Mesendoderm (in vitro differentiated cells): ENCODE results near the gene HDAC2.

Experiments
- DNase-seq: peaks from one replicate; pipeline ENCODE4 v3.0.0; 2013
- H2AK5ac ChIP-seq: 2 replicates; pipeline ENCODE4 v1.6.1; 2013; ENCODE audit warnings: low read length, inconsistent platforms
- H2BK120ac ChIP-seq: 2 replicates; pipeline ENCODE4 v1.6.1; 2013; ENCODE audit warnings: low read depth, mild to moderate bottlenecking, low read length, moderate library complexity, mixed read lengths
- H2BK15ac ChIP-seq: replicated peaks from 2 replicates; pipeline ENCODE4 v1.6.1; 2013; ENCODE audit warnings: low read depth, mild to moderate bottlenecking, moderate library complexity
- H2BK5ac ChIP-seq: 2 replicates; pipeline ENCODE4 v1.6.1; 2013; ENCODE audit warnings: low read length, inconsistent platforms
- H3K18ac ChIP-seq: 2 replicates; pipeline ENCODE4 v1.6.1; 2013; ENCODE audit warnings: mild to moderate bottlenecking, low read length, mixed read lengths
- H3K23ac ChIP-seq: one replicate; pipeline ENCODE4 v1.6.1; 2013; ENCODE audit warnings: low read length
- H3K27ac ChIP-seq: 2 replicates; pipeline ENCODE4 v1.5.1; 2013; ENCODE audit warnings: low read depth, mild to moderate bottlenecking, inconsistent platforms, low read length, moderate library complexity
- H3K27me3 ChIP-seq: 2 replicates; pipeline ENCODE4 v1.6.1; 2013; ENCODE audit warnings: low read length, control low read depth, mild to moderate bottlenecking, inconsistent platforms; ENCODE audit not compliant: insufficient read depth, poor library complexity
- H3K36me3 ChIP-seq: 2 replicates; pipeline ENCODE4 v1.6.1; 2013; ENCODE audit warnings: low read length, inconsistent platforms; ENCODE audit not compliant: control insufficient read depth, insufficient read depth
- H3K4ac ChIP-seq: one replicate; pipeline ENCODE4 v1.6.1; 2013; ENCODE audit warnings: low read depth, mild to moderate bottlenecking, low read length, moderate library complexity
- H3K4me1 ChIP-seq: 2 replicates; pipeline ENCODE4 v1.6.1; 2013; ENCODE audit warnings: low read depth, low read length, inconsistent platforms; ENCODE audit not compliant: control insufficient read depth
- H3K4me2 ChIP-seq: 2 replicates; pipeline ENCODE4 v1.6.1; 2013; ENCODE audit warnings: low read length
- H3K4me3 ChIP-seq: 2 replicates; pipeline ENCODE4 v1.5.1; 2013; ENCODE audit warnings: mild to moderate bottlenecking, low read length
- H3K56ac ChIP-seq: one replicate; pipeline ENCODE4 v1.6.1; 2013; ENCODE audit warnings: low read length
- H3K79me1 ChIP-seq: 2 replicates; pipeline ENCODE4 v1.6.1; 2013; ENCODE audit warnings: low read length, inconsistent platforms
- H3K79me2 ChIP-seq: 2 replicates; pipeline ENCODE4 v1.6.1; 2013; ENCODE audit warnings: mild to moderate bottlenecking, low read length; ENCODE audit not compliant: control insufficient read depth, insufficient read depth
- H3K9ac ChIP-seq: 2 replicates; pipeline ENCODE4 v1.6.1; 2013; ENCODE audit warnings: low read length, inconsistent platforms
- H4K5ac ChIP-seq: one replicate; pipeline ENCODE4 v1.6.1; 2013; ENCODE audit warnings: low read length
- H4K8ac ChIP-seq: one replicate; pipeline ENCODE4 v1.6.1; 2013; ENCODE audit warnings: low read depth, mild to moderate bottlenecking, control low read depth, low read length, moderate library complexity
- WGBS: extraction: QIAGEN DNeasy Blood & Tissue Kit; methylation state at CpG from one replicate; pipeline ENCODE4 v1.1.7; 2013; ENCODE audit warnings: low lambda C conversion rate, missing lambda C conversion rate; ENCODE audit not compliant: insufficient coverage; ENCODE audit errors: extremely low coverage; 5-methylcytosine and 5-hydroxymethylcytosine counted together

HDAC2 gene

GRCh38 chr6:113959235-113959634, 11.7 kb downstream of the HDAC2 start:
- no peak overlapping the region for H3K4ac ChIP-seq
- peaks cover 47% of the 10 kb centered on the region for H3K79me2 ChIP-seq
- H4K5ac ChIP-seq, result no peak overlapping the region
- no peak overlapping the region for H3K18ac ChIP-seq
- H2BK120ac ChIP-seq, result no peak overlapping the region
- H2BK5ac ChIP-seq, result no peak overlapping the region
- H3K9ac ChIP-seq, result no peak overlapping the region
- no peak overlapping the region for H2BK15ac ChIP-seq
- no peak overlapping the region for H3K4me3 ChIP-seq
- H3K27ac ChIP-seq, result no peak overlapping the region
- no peak overlapping the region for H3K4me2 ChIP-seq
- no peak overlapping the region for H4K8ac ChIP-seq
- no peaks in the 10 kb centered on the region for H3K4me1 ChIP-seq
- no peaks in the 10 kb centered on the region for H3K27me3 ChIP-seq
- no peaks in the 10 kb centered on the region for H3K79me1 ChIP-seq
- no peak overlapping the region for H2AK5ac ChIP-seq
- H3K56ac ChIP-seq, result no peak overlapping the region
- H3K23ac ChIP-seq, result no peak overlapping the region
- no peak for DNase-seq
- H3K36me3 ChIP-seq, result no peaks in the 10 kb centered on the region
- no CpG with 5 or more reads among the region's 1 CpG for WGBS

- H3K23ac ChIP-seq, result no peak overlapping the region
- H3K4ac ChIP-seq, result no peak overlapping the region
- H3K4me2 ChIP-seq, result no peak overlapping the region
- no CpG with 5 or more reads among the region's 1 CpG for WGBS
- H3K27me3 ChIP-seq, result no peaks in the 10 kb centered on the region
- no peak overlapping the region for H2BK120ac ChIP-seq
- no peaks in the 10 kb centered on the region for H3K79me1 ChIP-seq
- no peak overlapping the region for H3K9ac ChIP-seq
- H2BK15ac ChIP-seq, result no peak overlapping the region
- H2AK5ac ChIP-seq, result no peak overlapping the region
- no peak for DNase-seq
- H3K56ac ChIP-seq, result no peak overlapping the region
- no peak overlapping the region for H4K5ac ChIP-seq
- H3K79me2 ChIP-seq, result peaks cover 15% of the 10 kb centered on the region
- H2BK5ac ChIP-seq, result no peak overlapping the region
- H3K18ac ChIP-seq, result no peak overlapping the region
- H3K4me3 ChIP-seq, result no peak overlapping the region
- H3K4me1 ChIP-seq, result no peaks in the 10 kb centered on the region
- no peak overlapping the region for H3K27ac ChIP-seq
- H4K8ac ChIP-seq, result no peak overlapping the region
- H3K36me3 ChIP-seq, result no peaks in the 10 kb centered on the region
Observed at GRCh38 chr6:113954653-113955052, 16.3 kb downstream of the HDAC2 start.

GRCh38 chr6:113953346-113953745, 17.6 kb downstream of the HDAC2 start:
- Histone ChIP-seq H2BK15ac (no peak overlapping the region), H2BK5ac (no peak overlapping the region), H4K5ac (no peak overlapping the region), H3K4me3 (no peak overlapping the region), H3K4ac (no peak overlapping the region), H3K27ac (no peak overlapping the region), H2AK5ac (no peak overlapping the region), H3K56ac (no peak overlapping the region), H3K4me2 (no peak overlapping the region), H3K18ac (no peak overlapping the region), H3K4me1 (no peaks in the 10 kb centered on the region), H3K27me3 (no peaks in the 10 kb centered on the region), H3K79me1 (no peaks in the 10 kb centered on the region), H4K8ac (no peak overlapping the region), H3K23ac (no peak overlapping the region), H3K79me2 (peaks cover 9% of the 10 kb centered on the region), H2BK120ac (no peak overlapping the region), H3K9ac (no peak overlapping the region), H3K36me3 (no peaks in the 10 kb centered on the region)
- no peak for DNase-seq

GRCh38 chr6:113949499-113949898, 21.4 kb downstream of the HDAC2 start:
- no peak overlapping the region for H3K9ac ChIP-seq
- no peak overlapping the region for H2BK5ac ChIP-seq
- no peaks in the 10 kb centered on the region for H3K4me1 ChIP-seq
- no peaks in the 10 kb centered on the region for H3K36me3 ChIP-seq
- H3K18ac ChIP-seq, result no peak overlapping the region
- H3K56ac ChIP-seq, result no peak overlapping the region
- no peak overlapping the region for H3K27ac ChIP-seq
- H3K4me2 ChIP-seq, result no peak overlapping the region
- H3K79me2 ChIP-seq, result peaks cover 3% of the 10 kb centered on the region
- no peaks in the 10 kb centered on the region for H3K27me3 ChIP-seq
- no peak overlapping the region for H3K4me3 ChIP-seq
- H3K4ac ChIP-seq, result no peak overlapping the region
- H3K23ac ChIP-seq, result no peak overlapping the region
- no peaks in the 10 kb centered on the region for H3K79me1 ChIP-seq
- no peak overlapping the region for H2BK120ac ChIP-seq
- no peak overlapping the region for H4K8ac ChIP-seq
- no CpG with 5 or more reads among the region's 8 CpGs for WGBS
- H2BK15ac ChIP-seq, result no peak overlapping the region
- H2AK5ac ChIP-seq, result no peak overlapping the region
- no peak for DNase-seq
- H4K5ac ChIP-seq, result no peak overlapping the region

- H3K36me3 ChIP-seq, result no peaks in the 10 kb centered on the region
- no peaks in the 10 kb centered on the region for H3K79me1 ChIP-seq
- H2BK5ac ChIP-seq, result no peak overlapping the region
- no peak for DNase-seq
- no peaks in the 10 kb centered on the region for H3K27me3 ChIP-seq
- no peak overlapping the region for H3K4ac ChIP-seq
- no peak overlapping the region for H2BK120ac ChIP-seq
- no peak overlapping the region for H3K56ac ChIP-seq
- H3K27ac ChIP-seq, result no peak overlapping the region
- no peaks in the 10 kb centered on the region for H3K4me1 ChIP-seq
- no peak overlapping the region for H2BK15ac ChIP-seq
- no peak overlapping the region for H3K4me3 ChIP-seq
- no peaks in the 10 kb centered on the region for H3K79me2 ChIP-seq
- no peak overlapping the region for H3K18ac ChIP-seq
- no peak overlapping the region for H4K8ac ChIP-seq
- no peak overlapping the region for H3K4me2 ChIP-seq
- no CpG with 5 or more reads among the region's 2 CpGs for WGBS
- H3K23ac ChIP-seq, result no peak overlapping the region
- no peak overlapping the region for H2AK5ac ChIP-seq
- no peak overlapping the region for H4K5ac ChIP-seq
- no peak overlapping the region for H3K9ac ChIP-seq
Observed at GRCh38 chr6:113944701-113945100, 26.2 kb downstream of the HDAC2 start.

GRCh38 chr6:113939825-113940224, 31.1 kb downstream of the HDAC2 start:
- H3K4me1 ChIP-seq, result no peaks in the 10 kb centered on the region
- H3K18ac ChIP-seq, result no peak overlapping the region
- peaks cover 3% of the 10 kb centered on the region for H3K36me3 ChIP-seq

More at GRCh38 chr6:113939825-113940224, 31.1 kb downstream of the HDAC2 start:
- H3K79me2 ChIP-seq, result no peaks in the 10 kb centered on the region
- no peaks in the 10 kb centered on the region for H3K79me1 ChIP-seq
- H3K4ac ChIP-seq, result no peak overlapping the region
- no peak overlapping the region for H3K23ac ChIP-seq
- no peak overlapping the region for H2BK15ac ChIP-seq
- no peak for DNase-seq
- no peak overlapping the region for H3K27ac ChIP-seq
- H3K27me3 ChIP-seq, result no peaks in the 10 kb centered on the region
- H3K56ac ChIP-seq, result no peak overlapping the region
- H3K4me2 ChIP-seq, result no peak overlapping the region
- no peak overlapping the region for H4K8ac ChIP-seq
- H3K4me3 ChIP-seq, result no peak overlapping the region
- H4K5ac ChIP-seq, result no peak overlapping the region
- H2AK5ac ChIP-seq, result no peak overlapping the region
- H2BK120ac ChIP-seq, result no peak overlapping the region
- H3K9ac ChIP-seq, result no peak overlapping the region
- H2BK5ac ChIP-seq, result no peak overlapping the region
